Subcutaneous adipose tissue (tissue), 4 donors: ENCODE results near the gene ZNF565. TPM values are rescaled to one million over a fixed set of nuclear protein-coding genes. Genes with fewer than 3 reads are reported as not detected.

Experiments
- CTCF ChIP-seq: fragments of 450-650 bp; IDR thresholded peaks from one replicate; pipeline ENCODE4 v1.5.1; 2016; ENCODE audit warnings: low read depth, mild to moderate bottlenecking, control low read depth, antibody characterized with exemption, moderate library complexity
- small RNA-seq: library from RNA; depleted of rRNA; stranded (forward); fragments of <200 nt; gene quantifications from one replicate; pipeline ENCODE3, GENCODE V24; 2016
- total RNA-seq, 4 donors: library from RNA; depleted of rRNA; stranded (reverse); fragments of >200 nt; gene quantifications; one replicate each; pipeline ENCODE4 v1.1.0, GENCODE V29; 2016

ZNF565 gene
- total RNA-seq, 4 donors from 2014 or later: 2.9 to 6.6 (median 5.1) TPM

- no peak for TF ChIP-seq CTCF
Measured at GRCh38 chr19:36141039-36141927, 73.2 kb downstream of the ZNF565 start.

- no peak for TF ChIP-seq CTCF
Measured at GRCh38 chr19:36140304-36141038, 74.0 kb downstream of the ZNF565 start.

GRCh38 chr19:36139473-36140303 is 74.8 kb downstream of the ZNF565 start, which contains the start of gene CAPNS1:
CAPNS1 (plus strand) TSS chr19:36140066; CDS start chr19:36141012, 946 bp downstream.
- no peak for TF ChIP-seq CTCF

- no peak for TF ChIP-seq CTCF
Measured at GRCh38 chr19:36139120-36139472, 75.4 kb downstream of the ZNF565 start.

GRCh38 chr19:36136964-36137686 is 77.3 kb downstream of the ZNF565 start:
- no peak for TF ChIP-seq CTCF

Small RNA genes within 50 kb of the gene (small RNA-seq; reads per million reads assigned to genes)
- gene RF00019: 0.49 reads per million

Other genes starting within 250 kb of the ZNF565 start
- gene SDHAF1, start 219.5 kb downstream of the ZNF565 start, total RNA-seq: 10 to 100 TPM in 3 of 4 donors, 1 to 10 TPM in 1; 8.6 to 59.9 (median 42.5) TPM
- 1 to 10 TPM in 1 of 4 donors, not detected in 3; 1.5 TPM for gene SYNE4, start 205.9 kb downstream of the ZNF565 start, total RNA-seq
- gene ALKBH6, start 200.5 kb downstream of the ZNF565 start, total RNA-seq: 10 to 100 TPM; 16.7 to 31.1 (median 18.6) TPM
- gene CLIP3, start 181.8 kb downstream of the ZNF565 start, total RNA-seq: 10 to 100 TPM in 1 of 4 donors, 1 to 10 TPM in 3; 3.8 to 11.9 (median 8.4) TPM
- 10 to 100 TPM in 1 of 4 donors, 1 to 10 TPM in 3; 2.9 to 10.5 (median 9.3) TPM for gene THAP8, start 160.4 kb downstream of the ZNF565 start, total RNA-seq
- 1 to 10 TPM in 1 of 4 donors, under 1 TPM in 2, not detected in 1; 0.34 to 1.1 (median 0.44) TPM for gene WDR62, start 159.8 kb downstream of the ZNF565 start, total RNA-seq
- not detected for gene OVOL3, start 103.5 kb downstream of the ZNF565 start, total RNA-seq
- gene POLR2I, start 99.8 kb downstream of the ZNF565 start, total RNA-seq: 10 to 100 TPM; 31.3 to 76.1 (median 35.5) TPM
- 100 to 1,000 TPM in 2 of 4 donors, 10 to 100 TPM in 2; 89.8 to 132 (median 111) TPM for gene TBCB, start 99.2 kb downstream of the ZNF565 start, total RNA-seq
- gene CAPNS1, start 74.6 kb downstream of the ZNF565 start, total RNA-seq: 100 to 1,000 TPM; 211 to 331 (median 247) TPM
- gene COX7A1, start 62.2 kb downstream of the ZNF565 start, total RNA-seq: 100 to 1,000 TPM in 1 of 4 donors, 10 to 100 TPM in 3; 18.2 to 111 (median 72.9) TPM
- 10 to 100 TPM; 39.1 to 76.4 (median 69.2) TPM for gene ZNF146, start 441 bp upstream of the ZNF565 start, total RNA-seq
- gene ZFP14, start 164.5 kb upstream of the ZNF565 start, total RNA-seq: 1 to 10 TPM; 4.9 to 7.3 (median 5.7) TPM
- 1 to 10 TPM; 3.5 to 7.0 (median 5.9) TPM for gene ZFP82, start 204.0 kb upstream of the ZNF565 start, total RNA-seq